DMS114 treated with DMSO at 0.1 percent for 48 hours (cell line): ENCODE results near the gene DYRK1B.
"Not testable (repeated sequence)": the region's sequence is repeated elsewhere in the genome, so short reads cannot be mapped to it uniquely, and the experiment has no call there.

Source experiments
- DNase-seq: peaks from one replicate; lab custom pipeline; 2025; ENCODE audit not compliant: unreplicated experiment; lab: John Stamatoyannopoulos, UW

DYRK1B gene

DNA sequence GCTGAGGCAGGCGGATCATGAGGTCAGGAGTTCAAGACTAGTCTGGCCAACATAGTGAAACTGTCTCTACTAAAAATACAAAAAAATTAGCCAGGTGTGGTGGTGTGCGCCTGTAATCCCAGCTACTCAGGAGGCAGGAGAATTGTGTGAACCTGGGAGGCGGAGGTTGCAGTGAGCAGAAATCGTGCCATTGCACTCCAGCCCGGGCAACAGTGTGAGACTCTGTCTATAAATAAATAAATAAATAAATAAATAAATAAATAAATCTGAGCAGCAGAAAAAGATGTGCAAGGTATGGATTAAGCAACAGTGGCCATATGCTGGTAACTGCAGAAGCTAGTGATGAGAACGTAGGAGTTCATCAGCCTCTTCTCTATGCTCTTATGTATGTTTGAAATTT lies 19.9 kb downstream of the DYRK1B start:
- DNase-seq = not testable (repeated sequence)

DNA sequence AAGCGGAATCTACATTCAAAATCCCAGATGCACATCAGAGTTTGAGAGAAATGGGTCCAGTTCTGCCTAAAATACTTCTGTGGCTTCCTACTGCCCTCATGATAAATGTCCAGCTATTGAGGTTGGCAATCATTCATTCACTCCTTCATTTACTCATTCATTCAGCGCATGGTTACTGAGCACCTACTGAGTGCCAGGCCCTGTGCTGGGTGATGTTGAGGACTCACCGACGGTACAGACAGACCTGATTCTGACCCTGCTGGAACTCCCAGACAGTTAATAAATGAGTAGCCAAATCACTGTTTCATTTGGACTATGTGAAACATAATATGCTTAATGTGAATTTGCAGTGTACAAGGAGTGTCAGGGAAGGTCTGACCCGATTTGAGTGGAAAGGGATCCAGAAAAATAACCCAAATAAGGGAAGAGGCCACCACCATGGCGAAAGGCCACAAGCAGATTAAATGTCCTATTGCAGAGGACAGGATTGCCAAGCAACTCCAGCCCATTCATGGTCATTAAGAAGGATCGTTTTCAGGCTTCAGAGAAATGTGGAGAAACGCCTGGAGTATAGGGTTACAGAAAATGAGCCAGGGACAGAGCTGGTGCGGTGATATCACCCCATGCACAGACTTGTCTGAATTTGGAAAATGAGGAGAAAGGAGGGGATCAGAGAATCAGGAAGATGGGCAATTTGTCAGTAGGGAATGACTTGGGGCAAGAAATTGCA lies 20.5 kb downstream of the DYRK1B start:
- DNase-seq = no peak

DNA sequence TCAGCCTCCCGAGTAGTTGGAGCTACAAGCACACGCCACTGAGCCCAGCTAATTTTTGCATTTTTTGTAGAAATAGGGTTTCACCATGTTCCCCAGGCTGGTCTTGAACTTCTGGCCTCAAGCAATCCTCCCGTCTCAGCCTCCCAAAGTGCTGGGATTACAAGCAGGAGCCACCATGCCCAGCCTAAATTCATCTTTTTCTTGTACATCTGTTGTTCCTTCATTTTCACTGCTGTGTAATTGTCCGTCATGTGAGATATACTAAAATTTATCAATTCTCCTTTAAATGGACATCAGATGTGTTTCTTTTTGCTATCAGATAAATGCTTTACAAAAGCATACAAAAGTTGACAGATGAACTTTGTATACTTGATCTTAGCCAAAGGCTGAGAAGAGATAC lies 22.9 kb downstream of the DYRK1B start:
- DNase-seq = no peak

DNA sequence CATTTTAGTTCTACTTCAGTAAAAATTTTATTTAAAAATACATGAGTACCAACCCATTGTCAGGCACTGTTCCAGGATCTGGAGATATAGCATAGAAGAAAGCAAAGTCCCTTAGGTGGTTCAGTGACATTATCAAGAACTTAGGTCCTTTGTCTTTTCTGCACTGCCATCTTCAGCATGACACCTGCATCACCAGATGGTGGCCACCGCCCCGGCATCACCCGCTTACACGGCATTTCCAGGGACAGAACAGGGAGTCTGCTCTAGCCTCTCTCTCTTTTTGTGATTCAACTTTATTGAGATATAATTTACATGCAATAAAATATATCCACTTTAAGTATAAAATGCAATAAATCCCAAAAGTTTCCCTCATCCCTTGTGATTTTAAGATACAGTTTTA lies 23.5 kb downstream of the DYRK1B start:
- DNase-seq = no peak

DNA sequence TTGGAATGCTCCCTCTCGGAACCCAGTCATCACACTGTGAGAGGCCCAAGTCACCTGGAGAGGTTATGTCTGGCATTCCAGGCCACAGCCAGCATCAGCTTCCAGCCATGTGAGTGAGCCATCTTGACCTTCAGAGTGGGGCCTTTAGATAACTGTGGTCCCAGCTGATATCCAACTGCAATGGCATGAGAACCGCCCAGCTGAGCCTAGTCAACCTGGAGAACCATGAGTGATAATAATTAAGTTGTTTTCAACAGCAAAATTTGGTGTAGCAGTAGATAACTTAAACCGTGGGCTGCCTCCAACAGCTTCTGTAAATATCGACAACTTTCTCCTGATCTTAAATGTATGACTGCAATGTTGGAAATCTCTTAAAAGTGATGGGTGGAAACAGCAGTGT lies 24.6 kb downstream of the DYRK1B start:
- no peak for DNase-seq

DNA sequence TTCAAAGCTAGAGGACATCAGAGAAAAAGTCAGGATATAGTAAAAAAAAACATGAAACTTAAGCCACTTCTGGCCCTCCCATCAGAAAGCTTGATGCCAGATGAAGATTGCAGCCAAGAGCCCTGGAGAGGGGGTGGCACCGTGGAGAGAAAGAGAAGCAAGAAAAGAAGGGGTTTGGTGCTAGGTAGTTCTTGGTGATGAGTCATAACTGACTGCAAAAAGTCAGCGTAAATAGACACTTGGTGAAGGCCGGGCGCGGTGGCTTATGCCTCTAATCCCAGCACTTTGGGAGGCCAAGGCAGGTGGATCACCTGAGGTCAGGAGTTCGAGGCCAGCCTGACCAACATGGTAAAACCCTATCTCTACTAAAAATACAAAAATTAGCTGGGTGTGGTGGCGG lies 25.3 kb downstream of the DYRK1B start:
- not testable (repeated sequence) for DNase-seq

DNA sequence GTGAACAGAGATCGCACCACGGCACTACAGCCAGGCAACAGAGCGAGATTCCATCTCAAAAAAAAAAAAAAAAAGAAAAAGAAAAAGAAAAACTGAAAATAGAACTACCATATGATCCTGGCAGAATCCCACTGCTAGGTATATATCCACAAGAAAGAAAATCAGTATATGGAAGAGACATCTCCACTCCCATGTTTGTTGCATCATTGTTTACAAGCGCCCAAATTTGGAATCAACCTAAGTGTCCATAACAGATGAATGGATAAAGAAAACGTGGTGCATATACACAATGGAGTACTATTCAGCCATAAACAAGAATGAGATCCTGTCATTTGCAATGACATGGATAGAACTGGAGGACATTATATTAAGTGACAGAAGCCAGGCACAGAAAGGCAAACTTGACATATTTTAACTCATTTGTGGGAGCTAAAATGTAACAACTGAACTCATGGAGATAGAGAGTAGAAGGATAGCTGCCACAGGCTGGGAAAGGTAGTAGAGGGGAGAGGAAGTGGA lies 26.1 kb downstream of the DYRK1B start:
- no peak for DNase-seq

DNA sequence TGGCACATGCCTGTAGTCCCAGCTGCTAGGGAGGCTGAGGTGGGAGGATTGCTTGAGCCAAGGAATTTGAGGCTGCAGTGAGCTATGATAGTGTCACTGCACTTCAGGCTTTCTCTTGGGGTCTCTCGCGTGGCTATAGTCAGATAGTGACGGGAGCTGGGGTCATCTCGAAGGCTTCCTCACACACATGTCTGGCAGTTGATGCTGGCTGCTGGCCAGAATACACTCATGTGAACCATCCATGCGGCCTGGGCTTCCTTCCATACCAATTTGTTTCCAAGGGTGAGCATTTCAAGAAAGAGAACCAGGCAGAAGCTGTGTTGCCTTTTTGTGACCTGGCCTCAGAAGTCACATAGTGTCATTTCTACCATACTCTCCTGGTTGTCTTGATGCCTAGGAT lies 28.9 kb downstream of the DYRK1B start:
- DNase-seq = no peak

DNA sequence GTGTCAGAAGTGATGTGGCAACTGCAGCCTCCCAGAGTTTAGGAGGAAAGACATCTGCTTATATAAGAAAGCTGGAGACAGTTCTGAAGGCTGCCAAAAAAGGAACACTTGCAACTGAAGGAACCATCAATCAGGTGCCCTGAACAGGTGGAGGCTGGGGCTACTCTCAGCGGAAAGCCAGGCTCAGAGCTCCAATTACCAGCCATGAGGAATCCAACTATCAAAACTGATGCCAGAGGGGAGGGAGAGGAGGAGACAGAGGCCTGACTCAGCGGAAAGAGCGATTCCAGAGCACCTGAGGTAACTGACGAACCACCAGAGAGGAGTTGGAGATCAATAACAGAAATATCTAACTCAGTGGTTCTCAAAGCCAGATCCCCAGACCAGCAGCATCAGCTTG lies 31.0 kb downstream of the DYRK1B start:
- DNase-seq = no peak

DNA sequence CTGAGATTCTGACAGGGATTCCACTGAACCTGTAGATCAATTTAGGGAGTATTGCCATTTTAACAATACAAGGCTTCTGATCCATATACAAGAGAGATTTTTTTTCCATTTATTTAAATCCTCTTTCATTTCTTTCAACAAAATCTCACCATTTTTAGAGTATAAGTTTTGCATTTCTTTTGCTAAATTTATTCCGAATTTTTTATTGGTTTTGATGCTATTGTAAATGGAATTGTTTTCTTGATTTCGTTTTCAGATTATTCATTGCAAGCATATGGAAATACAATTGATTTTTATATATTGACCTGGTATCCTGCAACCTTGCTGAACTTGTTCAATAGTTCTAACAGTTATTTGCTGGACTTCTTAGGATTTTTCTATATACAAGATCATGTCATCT lies 36.9 kb downstream of the DYRK1B start:
- DNase-seq = no peak

DNA sequence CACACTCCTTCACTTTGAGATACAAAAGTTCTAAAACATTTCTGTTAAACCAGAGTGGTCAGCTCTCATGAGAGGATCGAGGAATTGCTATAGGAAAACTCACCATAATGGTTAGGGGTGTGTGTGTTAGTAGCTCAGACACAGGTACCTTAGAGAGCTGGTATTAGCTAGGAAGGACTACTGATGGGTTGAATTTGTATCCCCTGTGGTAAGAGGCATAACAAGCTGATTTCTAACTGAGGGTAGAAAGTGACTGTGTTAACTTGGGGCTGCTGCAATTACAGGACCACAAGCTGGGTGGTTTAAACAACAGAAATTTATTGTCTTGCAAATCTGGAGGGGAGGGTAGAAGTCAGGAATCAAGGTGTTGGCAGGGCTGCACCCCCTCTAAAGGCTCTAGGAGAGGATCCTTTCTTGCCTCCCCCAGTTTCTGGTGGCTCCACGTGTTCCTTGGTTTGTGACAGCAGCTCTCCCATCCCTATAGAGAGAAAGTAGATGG lies 37.9 kb downstream of the DYRK1B start:
- no peak for DNase-seq

DNA sequence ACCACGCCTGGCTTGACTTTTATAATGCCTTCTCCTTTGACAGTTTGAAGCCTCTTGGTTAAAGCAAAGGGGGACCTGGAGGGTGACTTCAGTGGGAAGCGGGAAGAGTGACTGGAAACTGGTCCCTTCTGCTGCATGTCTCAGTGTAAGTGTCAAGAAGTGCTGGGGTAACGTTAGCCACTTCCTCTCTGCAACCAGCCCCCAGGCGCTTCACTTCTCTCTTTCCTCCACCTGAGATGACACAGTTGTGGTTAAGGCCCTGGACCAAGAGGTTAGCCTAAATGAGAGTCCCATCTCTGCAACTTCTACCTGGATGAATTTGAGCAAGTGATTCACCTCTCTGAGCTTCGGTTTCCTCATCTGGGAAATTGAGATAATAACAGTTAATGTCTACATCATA lies 39.0 kb downstream of the DYRK1B start:
- DNase-seq = no peak

DNA sequence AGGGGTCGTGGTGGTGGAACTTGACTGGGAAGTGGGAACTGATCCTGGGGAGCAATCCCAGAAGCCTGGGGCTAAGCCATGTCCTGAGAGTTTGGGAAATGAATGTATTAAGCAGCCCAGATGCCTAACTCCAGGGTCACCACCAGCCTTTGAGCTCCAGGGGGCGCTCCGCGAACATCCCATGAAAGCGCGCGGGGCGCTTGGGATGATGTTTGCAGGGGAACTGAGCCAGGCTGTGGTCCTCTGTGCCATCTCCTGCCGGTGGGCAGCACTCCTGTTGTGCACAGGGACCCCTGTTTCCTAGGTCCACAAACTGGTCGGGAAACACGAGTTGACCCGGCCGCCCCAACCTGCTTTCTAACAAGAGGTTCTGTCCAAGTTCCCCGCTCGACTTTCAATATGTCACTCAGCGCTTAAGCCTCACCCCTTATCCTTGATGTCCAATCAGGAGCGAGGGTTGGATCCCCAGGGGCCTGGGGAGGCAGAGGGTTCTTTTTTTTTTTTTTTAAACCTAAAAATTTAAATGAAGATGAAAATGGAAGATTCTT lies 40.9 kb downstream of the DYRK1B start:
- peak; percentile 47 for DNase-seq

DNA sequence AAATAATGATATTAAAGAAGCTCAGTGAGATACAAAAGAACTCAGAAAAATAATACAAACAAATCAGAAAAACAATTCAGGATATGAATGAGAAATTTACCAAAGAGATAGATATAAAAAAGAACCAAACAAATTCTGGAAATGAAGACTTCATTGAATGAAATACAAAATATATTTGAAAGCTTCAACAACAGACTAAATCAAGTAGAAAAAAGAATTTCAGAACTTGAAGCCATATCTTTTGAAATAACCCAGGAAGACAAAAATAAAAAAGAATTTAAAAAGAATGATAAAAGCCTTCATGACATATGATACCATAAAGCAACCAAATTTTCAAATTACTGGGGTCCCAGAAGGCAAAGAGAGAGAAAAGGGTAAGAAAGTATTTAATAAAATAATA lies 45.7 kb downstream of the DYRK1B start:
- DNase-seq = no peak

DNA sequence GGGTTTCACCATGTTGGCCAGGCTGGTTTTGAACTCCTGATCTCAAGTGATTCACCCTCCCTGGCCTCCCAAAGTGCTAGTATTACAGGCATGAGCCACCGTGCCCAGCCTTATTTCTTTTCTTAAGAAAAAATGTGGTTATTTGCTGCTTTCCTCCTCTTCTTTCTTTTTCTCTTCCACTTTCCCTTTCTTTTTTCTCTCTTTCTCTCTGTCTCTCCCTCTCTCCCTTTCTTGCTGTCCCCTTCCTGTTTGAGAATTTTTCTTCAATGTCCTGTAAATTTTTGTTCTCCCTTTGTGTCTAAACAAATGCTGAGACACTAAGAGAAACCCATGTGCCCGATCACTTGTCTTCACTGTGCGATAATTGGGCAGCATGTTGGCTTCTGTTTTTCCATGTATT lies 53.1 kb downstream of the DYRK1B start:
- no peak for DNase-seq

DNA sequence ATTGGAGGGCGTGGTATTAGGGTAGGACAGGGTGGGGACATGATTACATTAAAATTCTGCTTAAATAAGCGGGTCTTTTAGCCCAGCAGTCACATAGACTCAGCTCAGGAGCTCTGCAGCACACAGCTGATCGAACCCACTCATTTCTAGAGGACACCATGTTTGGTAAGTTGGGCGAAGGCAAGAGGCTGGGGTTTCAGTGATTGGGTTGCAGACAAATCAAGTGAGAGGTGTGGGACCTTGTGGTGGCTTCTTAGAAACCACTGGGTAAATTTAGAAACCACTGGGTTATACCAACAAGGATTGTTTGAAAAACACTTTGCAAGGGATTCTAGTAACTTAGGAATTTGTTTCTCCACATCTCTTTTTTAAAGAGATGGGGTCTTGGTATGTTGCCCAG lies 55.2 kb downstream of the DYRK1B start, which contains the start of gene LEUTX:
Gene LEUTX, plus strand, starts transcription at position 92 of the 400 bp plus-strand sequence. Its CDS starts 67 bp downstream, at position 159.
- no peak for DNase-seq
